GM23248 (cell line): ENCODE results near the gene ELL2.

ENCODE experiments used
- EZH2 ChIP-seq: fragments of 200-600 bp; sonication (generic); IDR thresholded peaks from 2 replicates; pipeline ENCODE4 v1.6.1; 2018; ENCODE audit warnings: antibody characterized with exemption, mild to moderate bottlenecking; ENCODE audit not compliant: insufficient read depth, poor library complexity, severe bottlenecking
- EZH2phosphoT487 ChIP-seq: fragments of 200-600 bp; sonication (generic); IDR thresholded peaks from 2 replicates; pipeline ENCODE4 v1.6.1; 2018; ENCODE audit warnings: antibody characterized with exemption, moderate library complexity, mild to moderate bottlenecking, low read depth; ENCODE audit not compliant: insufficient read depth

DNA sequence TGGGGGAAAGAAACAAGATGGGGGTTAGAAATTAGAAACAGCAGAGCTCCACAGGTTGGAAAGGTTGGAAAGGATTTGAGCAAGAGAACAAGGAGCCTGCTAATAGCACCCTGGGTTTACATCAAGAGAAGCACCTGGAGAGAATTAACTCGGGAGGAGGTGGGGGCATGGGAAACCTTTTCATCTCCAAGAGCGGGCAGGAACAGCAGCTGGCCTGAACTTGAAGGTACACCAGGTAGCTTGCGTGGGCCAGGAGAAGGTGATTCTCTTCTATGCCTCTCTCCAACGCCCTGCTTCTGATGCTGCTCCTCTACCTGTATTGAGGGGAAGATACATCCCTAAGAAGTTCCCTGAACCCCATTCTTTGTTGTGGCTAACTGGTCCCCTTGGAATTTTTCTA, 102.0 kb downstream of the ELL2 start:
- no peak for TF ChIP-seq EZH2
- TF ChIP-seq EZH2phosphoT487: no peak
